H9 (cell line): Measurements from ENCODE around the gene OR7D2. TPM values are rescaled to one million over a fixed set of nuclear protein-coding genes. Genes with fewer than 3 reads are reported as not detected.

Source experiments
- DNase-seq: peaks from one replicate; pipeline ENCODE4 v3.0.0-alpha.2; 2017
- H2AFZ ChIP-seq: one replicate; pipeline ENCODE4 v1.6.1; 2013; ENCODE audit warnings: mild to moderate bottlenecking, low read length, control low read depth, moderate library complexity
- H2AK5ac ChIP-seq: 2 replicates; pipeline ENCODE4 v1.6.1; 2013; ENCODE audit warnings: low read length, control low read depth, mixed read lengths; ENCODE audit not compliant: insufficient read length
- H2BK120ac ChIP-seq: one replicate; pipeline ENCODE4 v1.6.1; 2013; ENCODE audit warnings: low read depth, mild to moderate bottlenecking, low read length, control low read depth, inconsistent platforms; ENCODE audit not compliant: poor library complexity, severe bottlenecking
- H2BK12ac ChIP-seq: 2 replicates; pipeline ENCODE4 v1.6.1; 2013; ENCODE audit warnings: low read length, control low read depth, mixed read lengths, low read depth; ENCODE audit not compliant: insufficient read length
- H2BK15ac ChIP-seq: 2 replicates; pipeline ENCODE4 v1.6.1; 2013; ENCODE audit warnings: low read depth, low read length, control low read depth
- H2BK20ac ChIP-seq: one replicate; pipeline ENCODE4 v1.6.1; 2013; ENCODE audit warnings: low read depth, mild to moderate bottlenecking, low read length, control low read depth, inconsistent platforms; ENCODE audit not compliant: poor library complexity, severe bottlenecking
- H2BK5ac ChIP-seq: 2 replicates; pipeline ENCODE4 v1.6.1; 2013; ENCODE audit warnings: low read length, control low read depth, mixed read lengths; ENCODE audit not compliant: insufficient read length
- H3K14ac ChIP-seq: 2 replicates; pipeline ENCODE4 v1.6.1; 2013; ENCODE audit warnings: low read length, control low read depth; ENCODE audit not compliant: insufficient read depth
- H3K18ac ChIP-seq: 2 replicates; pipeline ENCODE4 v1.6.1; 2013; ENCODE audit warnings: low read depth, mild to moderate bottlenecking, mixed read lengths, low read length, control low read depth; ENCODE audit not compliant: insufficient read length
- H3K23ac ChIP-seq: 2 replicates; pipeline ENCODE4 v1.6.1; 2013; ENCODE audit warnings: low read length, control low read depth, mixed read lengths, low read depth; ENCODE audit not compliant: insufficient read length
- H3K23me2 ChIP-seq: 2 replicates; pipeline ENCODE4 v1.6.1; 2013; ENCODE audit warnings: low read depth, mild to moderate bottlenecking, mixed read lengths, low read length, control low read depth; ENCODE audit not compliant: insufficient read length, poor library complexity, severe bottlenecking
- H3K27ac ChIP-seq: 2 replicates; pipeline ENCODE4 v1.5.1; 2013; ENCODE audit warnings: low read length, control low read depth, mixed read lengths, low read depth; ENCODE audit not compliant: insufficient read length
- H3K27me3 ChIP-seq: 2 replicates; pipeline ENCODE4 v1.6.1; 2013; ENCODE audit warnings: low read length, control low read depth, inconsistent platforms; ENCODE audit not compliant: insufficient read depth
- H3K4ac ChIP-seq: 2 replicates; pipeline ENCODE4 v1.6.1; 2013; ENCODE audit warnings: low read depth, mild to moderate bottlenecking, control low read depth, inconsistent platforms, low read length, moderate library complexity
- H3K4me1 ChIP-seq: 2 replicates; pipeline ENCODE4 v1.6.1; 2013; ENCODE audit warnings: low read length, control low read depth, inconsistent platforms; ENCODE audit not compliant: insufficient read depth
- H3K4me2 ChIP-seq: 2 replicates; pipeline ENCODE4 v1.6.1; 2013; ENCODE audit warnings: low read length, control low read depth, mixed read lengths; ENCODE audit not compliant: insufficient read length, insufficient read depth
- H3K56ac ChIP-seq: 2 replicates; pipeline ENCODE4 v1.6.1; 2013; ENCODE audit warnings: low read depth, mild to moderate bottlenecking, mixed read lengths, low read length, control low read depth; ENCODE audit not compliant: insufficient read length
- H3K79me1 ChIP-seq: 2 replicates; pipeline ENCODE4 v1.6.1; 2013; ENCODE audit warnings: low read depth, mild to moderate bottlenecking, moderate library complexity, low read length, control low read depth, inconsistent platforms; ENCODE audit not compliant: insufficient read depth, poor library complexity, severe bottlenecking
- H3K79me2 ChIP-seq: 2 replicates; pipeline ENCODE4 v1.6.1; 2013; ENCODE audit warnings: low read length, control low read depth, inconsistent platforms; ENCODE audit not compliant: insufficient read depth
- H3K9ac ChIP-seq: 2 replicates; pipeline ENCODE4 v1.6.1; 2013; ENCODE audit warnings: low read length, control low read depth, mixed read lengths; ENCODE audit not compliant: insufficient read length; ENCODE audit errors: extremely low read depth
- H3K9me3 ChIP-seq: one replicate; pipeline ENCODE4 v1.6.1; 2013; ENCODE audit warnings: low read depth, low read length, inconsistent platforms; ENCODE audit not compliant: control insufficient read depth
- H3T11ph ChIP-seq: one replicate; pipeline ENCODE4 v1.6.1; 2013; ENCODE audit warnings: mild to moderate bottlenecking, low read length, control low read depth, inconsistent platforms
- H4K20me1 ChIP-seq: one replicate; pipeline ENCODE4 v1.6.1; 2013; ENCODE audit not compliant: control insufficient read depth, insufficient read length, insufficient read depth
- H4K5ac ChIP-seq: 2 replicates; pipeline ENCODE4 v1.6.1; 2013; ENCODE audit warnings: low read depth, mild to moderate bottlenecking, mixed read lengths, low read length, control low read depth; ENCODE audit not compliant: insufficient read length
- H4K8ac ChIP-seq: replicated peaks from 2 replicates; pipeline ENCODE4 v1.6.1; 2013; ENCODE audit warnings: low read length, control low read depth, mixed read lengths, low read depth; ENCODE audit not compliant: insufficient read length
- H4K91ac ChIP-seq: 2 replicates; pipeline ENCODE4 v1.6.1; 2013; ENCODE audit warnings: low read depth, mild to moderate bottlenecking, moderate library complexity, mixed read lengths, low read length, control low read depth; ENCODE audit not compliant: insufficient read length
- H3K27ac Mint-ChIP-seq, 3 experiments: 2 replicates in 2 of 3; 3 replicates in 1 of 3; pipeline ENCODE4 v1.8.0; 2020 to 2021; ENCODE audit warnings: mixed read lengths in 3 of 3, mild to moderate bottlenecking in 1 of 3, moderate library complexity in 1 of 3
- H3K27me3 Mint-ChIP-seq: 2 replicates; pipeline ENCODE4 v1.8.0; 2021; ENCODE audit warnings: low read depth, mild to moderate bottlenecking, moderate library complexity, mixed read lengths
- H3K36me3 Mint-ChIP-seq, 3 experiments: 2 replicates in 2 of 3; 3 replicates in 1 of 3; pipeline ENCODE4 v1.8.0; 2020 to 2021; ENCODE audit warnings: low read depth in 3 of 3, mixed read lengths in 3 of 3; ENCODE audit not compliant: insufficient read depth in 1 of 3
- H3K4me1 Mint-ChIP-seq, 2 experiments: 2 replicates each; pipeline ENCODE4 v1.8.0; 2020; ENCODE audit warnings: mixed read lengths in 2 of 2
- H3K4me3 Mint-ChIP-seq, 2 experiments: 2 replicates in 1 of 2; 3 replicates in 1 of 2; pipeline ENCODE4 v1.8.0; 2020 to 2021; ENCODE audit warnings: mild to moderate bottlenecking in 2 of 2, mixed read lengths in 2 of 2, moderate library complexity in 1 of 2
- H3K9me3 Mint-ChIP-seq, 2 experiments: 2 replicates in 1 of 2; 3 replicates in 1 of 2; pipeline ENCODE4 v1.8.0; 2020; ENCODE audit warnings: mild to moderate bottlenecking in 2 of 2, mixed read lengths in 2 of 2, moderate library complexity in 1 of 2
- WGBS: extraction: QIAGEN DNeasy Blood & Tissue Kit; methylation state at CpG from one replicate; pipeline ENCODE4 v1.1.7; 2013; ENCODE audit warnings: missing lambda C conversion rate, low lambda C conversion rate, mixed read lengths; ENCODE audit not compliant: insufficient read length; ENCODE audit errors: extremely low coverage; 5-methylcytosine and 5-hydroxymethylcytosine counted together
- total RNA-seq: library from RNA; stranded (reverse); gene quantifications from 2 replicates; pipeline ENCODE4 v1.2.1, GENCODE V29; 2021
- TF ChIP-seq, protein P1 (sequence below): fragments of 200-600 bp; sonication (generic); conservative IDR thresholded peaks from 3 replicates; pipeline ENCODE4 v1.8.0; 2021; ENCODE audit warnings: antibody characterized with exemption, mild to moderate bottlenecking

OR7D2 gene
- total RNA-seq, 1 experiment from 2014 or later, result 0.31 TPM

DNA sequence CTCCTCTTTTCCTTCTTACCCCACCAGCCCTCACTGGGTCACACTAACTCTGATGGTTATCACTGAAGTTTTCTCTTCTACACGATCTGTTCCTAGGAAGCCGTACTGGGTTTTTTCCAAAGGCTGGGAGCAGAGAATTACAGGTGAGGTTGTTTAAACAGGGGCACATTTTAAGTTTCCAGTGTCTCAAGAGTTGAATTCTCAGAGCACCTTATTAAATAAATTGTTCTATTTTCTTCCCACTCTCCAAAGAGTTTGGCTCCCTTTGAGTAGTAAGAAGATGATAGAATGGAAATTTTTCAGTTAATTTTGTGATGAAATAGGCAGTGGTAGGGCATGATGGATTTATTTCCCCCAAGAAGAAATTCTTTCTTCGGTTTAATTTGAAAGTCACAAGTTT, 40.7 kb downstream of the OR7D2 start, which contains the start of gene OR7D4:
TSS of gene OR7D4 (minus strand) at position 101 of the 400 bp plus-strand sequence. CDS start 4,752 bp downstream, outside the sequence.
- Histone ChIP-seq H3K23me2 (no peaks in the 10 kb centered on the region), H3K18ac (no peak within 1 kb of the TSS), H3K4me1 (no peaks in the 10 kb centered on the region), H3K23ac (no peak within 1 kb of the TSS), H3T11ph (no peak within 1 kb of the TSS), H3K56ac (no peak within 1 kb of the TSS), H4K91ac (no peak within 1 kb of the TSS), H4K20me1 (no peaks in the 10 kb centered on the region), H2BK120ac (no peak within 1 kb of the TSS), H2AFZ (no peak within 1 kb of the TSS), H4K8ac (no peak within 1 kb of the TSS), H3K27ac (no peak within 1 kb of the TSS), H2BK5ac (no peak within 1 kb of the TSS), H4K5ac (no peak within 1 kb of the TSS), H3K79me1 (no peaks in the 10 kb centered on the region), H2BK12ac (no peak within 1 kb of the TSS), H3K4ac (no peak within 1 kb of the TSS), H3K9ac (no peak within 1 kb of the TSS), H3K14ac (no peak within 1 kb of the TSS), H2BK15ac (no peak within 1 kb of the TSS), H2BK20ac (no peak within 1 kb of the TSS), H3K79me2 (no peaks in the 10 kb centered on the region), H2AK5ac (no peak within 1 kb of the TSS), H3K27me3 (no peaks in the 10 kb centered on the region), H3K4me2 (no peak within 1 kb of the TSS), H3K9me3 (peaks cover 68% of the 10 kb centered on the region)
- Mint-ChIP-seq H3K36me3 (peaks cover 7 to 37% (median 12%) of the 10 kb centered on the region in 3 experiments; a peak in 6 of 7 replicates), H3K27me3 (peaks cover 5% of the 10 kb centered on the region), H3K4me3 (no peak within 1 kb of the TSS), H3K4me1 (no peaks in the 10 kb centered on the region), H3K9me3 (peaks cover 86 to 90% of the 10 kb centered on the region in 2 experiments), H3K27ac (no peak within 1 kb of the TSS)
- no CpG with 5 or more reads among the region's 3 CpGs for WGBS
- no peak for DNase-seq
- TF ChIP-seq, protein P1, sequence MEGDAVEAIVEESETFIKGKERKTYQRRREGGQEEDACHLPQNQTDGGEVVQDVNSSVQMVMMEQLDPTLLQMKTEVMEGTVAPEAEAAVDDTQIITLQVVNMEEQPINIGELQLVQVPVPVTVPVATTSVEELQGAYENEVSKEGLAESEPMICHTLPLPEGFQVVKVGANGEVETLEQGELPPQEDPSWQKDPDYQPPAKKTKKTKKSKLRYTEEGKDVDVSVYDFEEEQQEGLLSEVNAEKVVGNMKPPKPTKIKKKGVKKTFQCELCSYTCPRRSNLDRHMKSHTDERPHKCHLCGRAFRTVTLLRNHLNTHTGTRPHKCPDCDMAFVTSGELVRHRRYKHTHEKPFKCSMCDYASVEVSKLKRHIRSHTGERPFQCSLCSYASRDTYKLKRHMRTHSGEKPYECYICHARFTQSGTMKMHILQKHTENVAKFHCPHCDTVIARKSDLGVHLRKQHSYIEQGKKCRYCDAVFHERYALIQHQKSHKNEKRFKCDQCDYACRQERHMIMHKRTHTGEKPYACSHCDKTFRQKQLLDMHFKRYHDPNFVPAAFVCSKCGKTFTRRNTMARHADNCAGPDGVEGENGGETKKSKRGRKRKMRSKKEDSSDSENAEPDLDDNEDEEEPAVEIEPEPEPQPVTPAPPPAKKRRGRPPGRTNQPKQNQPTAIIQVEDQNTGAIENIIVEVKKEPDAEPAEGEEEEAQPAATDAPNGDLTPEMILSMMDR, result no peak

Other genes starting within 250 kb of the OR7D2 start
- gene MUC16, start 168.6 kb upstream of the OR7D2 start, total RNA-seq, result 0.22 and 0.29 TPM in 2 replicates
- gene OR1M1, start 91.9 kb upstream of the OR7D2 start, total RNA-seq, result not detected in 2 replicates
- not detected in 2 replicates for gene OR7G2, start 71.5 kb upstream of the OR7D2 start, total RNA-seq
- gene OR7G1, start 63.2 kb upstream of the OR7D2 start, total RNA-seq, result not detected in 2 replicates
- gene OR7G3, start 52.0 kb upstream of the OR7D2 start, total RNA-seq, result not detected in 2 replicates
- 50.3 and 52.8 TPM in 2 replicates for gene ZNF317, start 38.6 kb upstream of the OR7D2 start, total RNA-seq
- gene OR7D4, start 40.6 kb downstream of the OR7D2 start, total RNA-seq, result not detected in 2 replicates
- gene OR7E24, start 72.0 kb downstream of the OR7D2 start, total RNA-seq, result not detected in 2 replicates
- gene ZNF699, start 130.9 kb downstream of the OR7D2 start, total RNA-seq, result 4.1 and 4.2 TPM in 2 replicates
- gene ZNF559, start 145.2 kb downstream of the OR7D2 start, total RNA-seq, result 18.1 and 19.7 TPM in 2 replicates
- 5.7 TPM in 2 replicates for gene ZNF177, start 184.0 kb downstream of the OR7D2 start, total RNA-seq